GOT3 (cell line): ENCODE measurements around the gene SNCG.
"Not testable (repeated sequence)": the region's sequence is repeated elsewhere in the genome, so short reads cannot be mapped to it uniquely, and the experiment has no call there.

Source experiments
- DNase-seq: peaks from one replicate; lab custom pipeline; 2025; ENCODE audit warnings: mixed read lengths; lab: John Stamatoyannopoulos, UW

The SNCG gene

GRCh38 chr10:86978457-86978856, 20.1 kb downstream of the SNCG start:
- not testable (repeated sequence) for DNase-seq

GRCh38 chr10:86979296-86979818, 21.0 kb downstream of the SNCG start:
- DNase-seq: no peak

- no peak for DNase-seq
Measured at GRCh38 chr10:86979977-86980448, 21.6 kb downstream of the SNCG start.

GRCh38 chr10:86981020-86981419, 22.6 kb downstream of the SNCG start:
- not testable (repeated sequence) for DNase-seq

GRCh38 chr10:86981716-86982115, 23.3 kb downstream of the SNCG start:
- no peak for DNase-seq

- DNase-seq: not testable (repeated sequence)
Measured at GRCh38 chr10:86984498-86984897, 26.1 kb downstream of the SNCG start.

- no peak for DNase-seq
Measured at GRCh38 chr10:86988520-86988919, 30.1 kb downstream of the SNCG start.

- DNase-seq: not testable (repeated sequence)
Measured at GRCh38 chr10:86991362-86991761, 33.0 kb downstream of the SNCG start.

GRCh38 chr10:86992456-86992855, 34.1 kb downstream of the SNCG start:
- DNase-seq: no peak

GRCh38 chr10:86992929-86993328, 34.5 kb downstream of the SNCG start:
- no peak for DNase-seq

- not testable (repeated sequence) for DNase-seq
Measured at GRCh38 chr10:86999802-87000403, 41.5 kb downstream of the SNCG start.

- no peak for DNase-seq
Measured at GRCh38 chr10:87000491-87000890, 42.1 kb downstream of the SNCG start.

- DNase-seq: not testable (repeated sequence)
Measured at GRCh38 chr10:87007124-87007523, 48.7 kb downstream of the SNCG start.

- not testable (repeated sequence) for DNase-seq
Measured at GRCh38 chr10:87007674-87008073, 49.3 kb downstream of the SNCG start.

GRCh38 chr10:87008303-87008702, 49.9 kb downstream of the SNCG start:
- not testable (repeated sequence) for DNase-seq

- not testable (repeated sequence) for DNase-seq
Measured at GRCh38 chr10:87009134-87009696, 50.8 kb downstream of the SNCG start.
